Kidney (tissue), 14 donors: ENCODE data around the gene SLC6A17. TPM values are rescaled to one million over a fixed set of nuclear protein-coding genes. Genes with fewer than 3 reads are reported as not detected.

Experiments
- DNase-seq, 5 donors: peaks; one replicate each; pipeline ENCODE4 v3.0.0-alpha.2; 2013 to 2020
- FAIRE-seq: peaks from 2 replicates; lab custom pipeline; 2012; peaks lifted over from hg19 to GRCh38; lab: Jason Lieb, UNC
- H3K27ac ChIP-seq, 2 donors: one replicate each; pipeline ENCODE4 v1.7.0; 2013; ENCODE audit warnings: low read depth in 2 of 2, low read length in 2 of 2, inconsistent platforms in 1 of 2
- H3K27me3 ChIP-seq: one replicate; pipeline ENCODE4 v1.7.1; 2013; ENCODE audit warnings: low read length, inconsistent platforms; ENCODE audit not compliant: control insufficient read depth, insufficient read depth
- H3K36me3 ChIP-seq, 3 donors: one replicate each; pipeline versions ENCODE4 v1.7.0 to v1.7.1; 2013; ENCODE audit warnings: low read length in 3 of 3, control low read depth in 1 of 3, inconsistent platforms in 1 of 3; ENCODE audit not compliant: insufficient read depth in 3 of 3, control insufficient read depth in 2 of 3
- H3K4me1 ChIP-seq, 3 donors: one replicate each; pipeline versions ENCODE4 v1.7.0 to v1.7.1; 2013; ENCODE audit warnings: low read length in 3 of 3, inconsistent platforms in 1 of 3, low read depth in 1 of 3; ENCODE audit not compliant: control insufficient read depth in 2 of 3, insufficient read depth in 2 of 3
- H3K4me3 ChIP-seq, 3 donors: one replicate each; pipeline versions ENCODE4 v1.7.0 to v1.8.1; 2013; ENCODE audit warnings: low read length in 3 of 3, control low read depth in 1 of 3, inconsistent platforms in 1 of 3
- H3K9ac ChIP-seq, 3 donors: one replicate each; pipeline versions ENCODE4 v1.7.0 to v1.7.1; 2013; ENCODE audit warnings: low read length in 3 of 3, control low read depth in 1 of 3, inconsistent platforms in 1 of 3
- H3K9me3 ChIP-seq, 3 donors: one replicate each; pipeline versions ENCODE4 v1.7.0 to v1.7.1; 2013; ENCODE audit warnings: low read length in 3 of 3, control low read depth in 1 of 3, inconsistent platforms in 1 of 3; ENCODE audit not compliant: control insufficient read depth in 2 of 3, insufficient read depth in 1 of 3
- intact Hi-C: fragments of 100-400 bp; cut with DNase I; formaldehyde crosslinking; loops from one replicate; pipeline ENCODE4 v1.11.1; 2022
- polyA plus RNA-seq: library from polyadenylated mRNA; stranded (reverse); fragments of 350-450 nt; fragmentation: Illumina TruSeq; extraction: RNeasy Lipid Tissue Mini Kit (QIAGEN cat#74804); gene quantifications from one replicate; pipeline ENCODE4 v1.2.3, GENCODE V29; 2014; ENCODE audit warnings: low read depth, low replicate concordance; ENCODE audit not compliant: insufficient read depth
- total RNA-seq: library from RNA; stranded (reverse); fragmentation: NEBNext Ultra II Directional; extraction: Animal tissue kit (Norgen Biotek cat#: 25700); gene quantifications from one replicate; pipeline ENCODE4 v1.2.1, GENCODE V29; 2021
- TF ChIP-seq, protein P1 (sequence below): IDR thresholded peaks from 3 replicates; pipeline ENCODE4 v1.5.1; 2012; ENCODE audit warnings: mild to moderate bottlenecking, moderate library complexity, borderline replicate concordance; ENCODE audit not compliant: insufficient read depth; ENCODE audit errors: extremely low read depth
- donor health status: control.
- donor health status: control.
- donor health status: control.
- donor health status: control.
- donor health status: control.
- donor health status: DM: yes; HTN: yes; CAD: no.
- donor health status: Normal renal cell carcinoma (clear cell type).

The SLC6A17 gene
- total and polyA plus RNA-seq, 2 donors from 2014 or later, result 1.7 to 2.3 TPM

DNA sequence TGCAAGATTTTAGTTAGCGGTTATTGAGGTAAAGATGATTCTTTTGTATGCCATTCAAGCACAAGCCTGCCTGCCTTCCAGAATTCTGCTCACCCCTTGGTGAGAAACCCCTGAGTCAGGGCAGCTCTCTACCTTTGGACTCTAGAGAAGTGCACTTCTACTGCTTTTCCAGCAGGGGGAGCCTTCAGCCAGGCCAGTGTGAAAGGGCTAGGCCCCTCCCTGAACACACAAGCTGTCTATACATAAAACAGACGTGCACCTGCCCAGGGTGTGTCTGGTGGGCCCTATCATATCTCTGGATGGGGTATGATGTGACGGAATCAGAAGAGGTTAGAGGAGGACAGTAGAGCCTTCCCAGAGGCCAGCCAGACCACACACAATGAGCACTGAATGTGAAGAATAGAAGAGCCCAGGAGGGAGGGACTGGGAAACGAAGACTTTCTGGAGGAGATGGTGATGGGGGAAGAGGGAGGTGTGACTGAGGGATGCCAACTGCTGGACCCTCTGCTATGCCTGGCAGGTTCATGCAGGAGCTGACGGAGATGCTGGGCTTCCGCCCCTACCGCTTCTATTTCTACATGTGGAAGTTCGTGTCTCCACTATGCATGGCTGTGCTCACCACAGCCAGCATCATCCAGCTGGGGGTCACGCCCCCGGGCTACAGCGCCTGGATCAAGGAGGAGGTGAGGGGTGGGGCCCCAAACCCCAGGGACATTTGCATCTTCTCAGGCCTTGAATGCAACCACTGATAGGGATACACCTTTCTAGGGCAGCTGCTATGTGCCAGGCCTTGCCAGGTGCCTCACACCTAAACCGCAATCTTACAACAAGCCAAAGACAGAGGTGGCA, 46.8 kb downstream of the SLC6A17 start:
- peak; percentile 41 for FAIRE-seq
- peak in 4 of 5 donors; percentile 21 to 50 (median 27) for DNase-seq
- intact Hi-C loops, result no loop called here

DNA sequence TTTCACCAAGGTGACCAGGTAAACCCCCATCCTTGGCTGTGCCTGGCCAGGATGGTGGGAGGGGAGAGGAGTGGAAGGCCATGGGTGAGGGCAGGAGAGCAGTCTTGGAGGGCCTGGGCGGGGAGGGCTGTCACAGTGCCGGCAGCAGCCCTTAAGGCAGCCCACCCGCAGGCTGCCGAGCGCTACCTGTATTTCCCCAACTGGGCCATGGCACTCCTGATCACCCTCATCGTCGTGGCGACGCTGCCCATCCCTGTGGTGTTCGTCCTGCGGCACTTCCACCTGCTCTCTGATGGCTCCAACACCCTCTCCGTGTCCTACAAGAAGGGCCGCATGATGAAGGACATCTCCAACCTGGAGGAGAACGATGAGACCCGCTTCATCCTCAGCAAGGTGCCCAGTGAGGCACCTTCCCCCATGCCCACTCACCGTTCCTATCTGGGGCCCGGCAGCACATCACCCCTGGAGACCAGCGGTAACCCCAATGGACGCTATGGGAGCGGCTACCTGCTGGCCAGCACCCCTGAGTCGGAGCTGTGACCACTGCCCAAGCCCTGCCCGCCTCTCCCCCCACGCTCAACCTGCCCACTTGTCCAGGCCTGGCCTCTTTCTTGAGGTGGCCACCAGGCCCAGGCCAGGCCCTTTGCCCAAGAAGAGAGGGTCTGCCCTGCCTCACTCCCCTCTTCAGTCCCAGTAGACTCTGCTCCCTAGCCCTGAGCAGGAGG, 47.8 kb downstream of the SLC6A17 start:
- Histone ChIP-seq H3K4me1 (no peaks in the 10 kb centered on the region), H3K9ac (no peak overlapping the region), H3K36me3 (no peaks in the 10 kb centered on the region), H3K27ac (no peak overlapping the region), H3K4me3 (no peak overlapping the region), H3K27me3 (no peaks in the 10 kb centered on the region), H3K9me3 (no peaks in the 10 kb centered on the region)
- intact Hi-C loops, result no loop called here
- TF ChIP-seq, protein P1, sequence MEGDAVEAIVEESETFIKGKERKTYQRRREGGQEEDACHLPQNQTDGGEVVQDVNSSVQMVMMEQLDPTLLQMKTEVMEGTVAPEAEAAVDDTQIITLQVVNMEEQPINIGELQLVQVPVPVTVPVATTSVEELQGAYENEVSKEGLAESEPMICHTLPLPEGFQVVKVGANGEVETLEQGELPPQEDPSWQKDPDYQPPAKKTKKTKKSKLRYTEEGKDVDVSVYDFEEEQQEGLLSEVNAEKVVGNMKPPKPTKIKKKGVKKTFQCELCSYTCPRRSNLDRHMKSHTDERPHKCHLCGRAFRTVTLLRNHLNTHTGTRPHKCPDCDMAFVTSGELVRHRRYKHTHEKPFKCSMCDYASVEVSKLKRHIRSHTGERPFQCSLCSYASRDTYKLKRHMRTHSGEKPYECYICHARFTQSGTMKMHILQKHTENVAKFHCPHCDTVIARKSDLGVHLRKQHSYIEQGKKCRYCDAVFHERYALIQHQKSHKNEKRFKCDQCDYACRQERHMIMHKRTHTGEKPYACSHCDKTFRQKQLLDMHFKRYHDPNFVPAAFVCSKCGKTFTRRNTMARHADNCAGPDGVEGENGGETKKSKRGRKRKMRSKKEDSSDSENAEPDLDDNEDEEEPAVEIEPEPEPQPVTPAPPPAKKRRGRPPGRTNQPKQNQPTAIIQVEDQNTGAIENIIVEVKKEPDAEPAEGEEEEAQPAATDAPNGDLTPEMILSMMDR, result no peak
- FAIRE-seq (no peak), DNase-seq (peak in 1 of 5 donors; percentile 70)

More for the DNA sequence above, 46.8 kb downstream of the SLC6A17 start:
- H3K9me3 ChIP-seq, result no peaks in the 10 kb centered on the region
- no peak overlapping the region for H3K9ac ChIP-seq
- H3K36me3 ChIP-seq, result no peaks in the 10 kb centered on the region
- no peak overlapping the region for H3K27ac ChIP-seq
- TF ChIP-seq, protein P1, result peak; percentile 80
- H3K27me3 ChIP-seq, result no peaks in the 10 kb centered on the region
- H3K4me1 ChIP-seq, result no peaks in the 10 kb centered on the region
- no peak overlapping the region for H3K4me3 ChIP-seq

DNA sequence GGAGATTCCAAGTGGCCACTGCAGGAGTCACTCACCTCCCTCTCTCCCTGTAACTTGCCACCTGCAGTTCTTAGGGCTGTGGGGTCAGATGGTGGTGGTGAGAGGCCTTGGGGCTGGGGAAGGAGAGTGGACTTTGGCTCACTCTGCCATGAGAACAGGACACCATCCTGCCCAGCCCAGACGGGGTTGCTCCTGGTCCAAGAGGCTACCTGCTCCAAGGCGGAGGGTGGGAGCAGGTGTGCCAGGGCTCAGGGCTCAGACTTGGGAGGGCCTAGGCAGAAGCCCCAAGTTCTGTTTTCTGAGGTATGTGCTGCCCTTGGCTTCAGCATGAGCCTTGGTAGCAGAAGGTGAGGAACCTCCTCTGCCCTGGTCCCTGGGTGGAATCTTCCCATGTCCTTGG, 48.5 kb downstream of the SLC6A17 start:
- H3K27me3 ChIP-seq, result no peaks in the 10 kb centered on the region
- H3K9ac ChIP-seq, result no peak overlapping the region
- H3K4me1 ChIP-seq, result peaks cover 0 to 3% (median 0%) of the 10 kb centered on the region in 3 donors
- intact Hi-C loops, result no loop called here
- TF ChIP-seq, protein P1, result no peak
- no peak overlapping the region for H3K27ac ChIP-seq
- no peak overlapping the region for H3K4me3 ChIP-seq
- peak in 1 of 5 donors; percentile 26 for DNase-seq
- H3K9me3 ChIP-seq, result no peaks in the 10 kb centered on the region
- FAIRE-seq, result no peak
- H3K36me3 ChIP-seq, result no peaks in the 10 kb centered on the region
